ENCODE measurements around the gene RAI1.

Gene RAI1

DNA sequence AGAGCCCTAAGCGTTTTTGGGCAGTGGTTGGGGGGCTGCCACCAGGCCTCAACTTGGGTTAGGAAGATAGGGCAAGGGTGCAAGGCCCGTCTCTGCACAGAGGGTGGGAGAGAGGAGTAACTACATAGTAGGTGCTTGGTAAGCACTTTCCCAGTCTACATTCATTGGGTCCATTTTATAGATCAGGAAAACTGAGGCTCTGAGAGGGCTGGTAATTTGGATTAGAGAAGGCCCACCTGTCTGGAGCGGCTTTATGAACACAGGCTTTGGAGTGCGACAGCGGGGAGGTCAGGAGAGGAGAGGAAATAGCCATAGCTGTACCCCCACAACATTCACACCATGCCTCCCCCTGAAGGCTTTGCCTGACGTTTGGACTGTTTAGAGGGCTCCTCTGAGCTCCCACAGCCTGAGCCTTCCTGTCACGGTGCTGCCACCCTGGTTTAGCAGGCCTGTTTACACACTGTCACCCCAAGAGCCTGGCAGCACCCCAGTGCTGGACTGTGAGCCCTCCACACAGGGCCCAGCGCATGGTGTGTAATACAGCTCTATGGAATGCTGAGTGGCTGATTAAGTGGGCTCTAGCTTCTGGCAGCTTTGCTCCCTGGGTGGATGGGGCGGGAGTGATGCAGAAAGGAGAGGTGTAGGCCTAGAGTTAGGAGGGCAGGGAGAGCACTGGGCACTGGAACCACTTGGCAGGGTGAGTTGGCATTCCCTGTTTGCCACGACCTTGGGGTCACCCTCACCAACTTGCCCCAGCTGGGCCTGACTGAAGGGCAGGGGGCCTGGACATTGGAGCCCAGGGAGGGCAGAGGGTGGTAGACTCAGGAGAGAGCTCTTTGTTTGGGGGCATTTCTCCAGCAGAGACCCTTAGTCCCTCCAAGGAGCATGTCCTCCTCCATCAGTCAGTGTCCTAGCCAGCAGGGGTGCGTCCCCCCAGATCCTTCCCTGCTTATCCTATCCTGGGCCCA is 73.7 kb downstream of the RAI1 start:
- DNase-seq: no peak

DNA sequence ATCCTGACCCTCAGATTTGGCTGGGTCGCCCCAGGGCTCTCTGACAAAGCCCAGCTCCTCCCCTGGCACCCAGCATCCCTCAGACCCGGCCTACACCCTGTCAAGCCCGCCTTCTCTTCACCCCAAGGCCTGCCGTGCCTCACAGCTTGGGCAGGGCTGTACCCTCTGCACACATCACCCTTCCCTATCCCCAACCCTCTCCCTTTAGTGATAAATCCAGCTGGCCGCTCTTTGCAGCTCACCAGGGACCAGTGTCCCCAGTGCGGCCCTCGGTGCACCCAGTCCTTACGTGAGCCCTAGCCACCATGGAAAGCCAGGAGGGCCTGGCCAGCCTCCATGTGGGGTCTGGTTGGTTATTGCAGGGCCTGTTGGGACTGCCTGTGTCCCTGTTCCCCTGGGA is 74.5 kb downstream of the RAI1 start:
- DNase-seq: no peak

DNA sequence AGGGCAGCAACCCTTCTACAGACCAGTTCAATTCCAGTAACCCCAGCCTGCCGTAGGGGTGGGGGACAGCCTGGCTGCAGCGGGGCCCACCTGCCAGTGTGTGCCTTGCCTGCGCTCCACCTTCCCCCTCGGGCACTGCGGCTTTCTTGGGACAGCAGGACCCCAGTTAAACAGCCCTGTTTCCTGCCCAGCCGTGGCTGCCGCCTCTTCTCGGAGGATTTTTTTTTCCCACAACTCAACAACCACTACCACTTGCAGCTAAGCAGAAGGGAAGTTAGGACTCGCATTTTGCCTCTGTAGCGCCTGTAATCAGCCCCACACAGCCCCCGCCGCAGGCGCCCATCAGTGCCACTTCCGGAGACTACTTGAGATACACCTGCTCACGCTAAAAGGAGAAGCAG is 76.1 kb downstream of the RAI1 start:
- no peak for DNase-seq

- DNase-seq: no peak
Measured at GRCh38 chr17:17757956-17758845, 76.9 kb downstream of the RAI1 start.

DNA sequence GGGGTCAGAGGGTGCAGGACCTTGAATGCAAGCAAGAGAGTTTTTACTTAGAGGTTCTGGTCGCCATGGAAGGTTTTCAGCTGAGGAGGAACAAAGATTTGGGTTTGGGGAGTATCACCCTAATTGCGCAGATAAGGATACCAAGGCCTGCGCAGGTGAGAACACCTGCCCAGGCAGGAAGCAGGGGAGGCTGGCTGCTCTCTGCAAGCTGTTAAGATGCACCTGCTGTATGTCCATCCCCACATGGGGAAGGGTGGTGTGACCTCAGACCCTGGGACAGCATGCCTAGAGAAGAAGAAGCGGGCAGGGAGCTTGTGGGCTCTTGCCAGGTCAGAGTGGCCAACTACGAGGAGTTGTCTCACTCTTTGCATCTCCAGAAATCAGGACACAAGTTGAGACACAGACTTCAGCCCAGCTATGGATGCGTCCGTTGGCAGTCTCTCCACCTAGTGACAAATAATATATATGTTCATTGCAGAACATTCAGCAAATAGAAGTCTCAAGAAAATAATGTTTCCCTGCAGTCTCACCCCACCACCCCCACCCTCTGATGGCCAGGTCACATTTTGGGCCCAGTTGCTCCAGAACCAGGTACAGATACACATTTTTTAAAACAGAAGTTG is 77.8 kb downstream of the RAI1 start:
- no peak for DNase-seq

GRCh38 chr17:17760350-17760749 is 79.1 kb downstream of the RAI1 start:
- DNase-seq: no peak

DNA sequence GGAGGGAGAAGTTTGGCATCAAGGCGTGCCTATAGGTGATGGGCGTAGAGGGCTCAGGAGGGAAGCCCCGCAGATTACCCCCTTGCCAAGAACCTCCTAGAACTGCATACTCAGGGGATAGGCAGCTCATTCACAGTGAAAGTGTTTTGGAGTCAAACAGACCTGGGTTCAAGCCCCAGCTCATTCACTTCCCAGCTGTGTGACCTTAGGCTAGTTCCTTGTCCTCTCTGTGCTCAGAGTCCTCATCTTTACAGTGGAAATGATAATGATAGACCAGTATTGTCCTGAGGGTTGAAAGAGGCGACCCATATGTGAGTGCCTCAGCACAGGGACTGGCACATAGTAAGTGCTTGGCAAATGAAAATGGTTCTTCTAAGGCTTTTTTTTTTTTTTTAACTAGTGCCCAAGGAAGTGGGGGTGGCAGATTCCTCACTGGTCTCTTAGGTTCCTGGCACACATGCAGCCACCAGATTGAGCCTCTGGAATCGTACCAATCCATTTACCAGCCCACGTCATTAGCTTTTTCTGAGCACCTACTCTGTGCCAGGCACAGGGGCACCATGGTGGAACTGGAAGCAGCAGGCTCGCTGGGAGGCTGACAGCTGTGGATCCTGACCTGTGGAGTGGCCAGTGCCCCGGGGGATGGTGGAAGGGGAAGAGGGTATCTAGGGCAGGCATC is 79.8 kb downstream of the RAI1 start:
- DNase-seq: no peak

DNA sequence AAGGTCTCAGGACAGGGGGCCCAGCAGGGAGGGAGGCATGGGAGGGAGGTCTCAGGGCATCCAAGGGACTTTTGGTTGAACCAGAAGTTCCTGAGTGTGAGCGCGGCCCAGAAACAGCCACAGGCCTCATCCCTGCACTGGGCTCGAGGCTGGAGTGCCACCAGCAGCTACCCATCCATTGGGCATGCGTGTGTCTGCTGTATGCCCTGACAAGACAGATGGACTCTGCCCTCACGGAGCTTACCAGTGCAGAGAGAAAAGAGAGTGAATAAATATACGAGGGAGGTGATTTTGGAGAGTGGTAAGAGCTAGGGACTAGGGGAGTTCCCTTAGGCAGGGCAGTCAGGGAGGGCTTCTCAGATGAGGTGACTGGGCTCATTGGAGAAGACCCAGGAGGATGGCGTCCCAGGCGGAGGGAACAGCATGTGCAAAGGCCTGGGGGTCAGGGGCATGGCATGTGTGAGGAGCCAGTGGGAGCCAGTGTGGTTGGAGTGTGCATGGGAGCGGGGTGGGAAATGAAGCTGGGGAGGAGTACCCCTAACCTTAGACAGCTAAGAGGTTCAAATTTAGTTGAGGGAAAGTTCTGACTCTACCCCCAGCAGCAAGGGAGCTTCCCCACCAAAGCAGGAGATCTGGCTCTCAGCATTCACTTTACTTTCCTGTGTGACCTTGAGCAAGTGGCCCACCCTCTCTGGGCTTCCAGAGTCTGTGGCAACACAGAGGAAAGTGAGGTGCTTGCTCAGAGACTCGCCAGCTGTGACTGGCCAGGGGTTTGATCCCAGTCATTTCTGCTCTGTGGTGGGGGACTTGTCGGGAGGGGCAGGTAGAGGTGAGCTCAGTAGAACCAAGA is 80.9 kb downstream of the RAI1 start:
- no peak for DNase-seq

- no peak for DNase-seq
Measured at GRCh38 chr17:17762744-17763105, 81.5 kb downstream of the RAI1 start.

DNA sequence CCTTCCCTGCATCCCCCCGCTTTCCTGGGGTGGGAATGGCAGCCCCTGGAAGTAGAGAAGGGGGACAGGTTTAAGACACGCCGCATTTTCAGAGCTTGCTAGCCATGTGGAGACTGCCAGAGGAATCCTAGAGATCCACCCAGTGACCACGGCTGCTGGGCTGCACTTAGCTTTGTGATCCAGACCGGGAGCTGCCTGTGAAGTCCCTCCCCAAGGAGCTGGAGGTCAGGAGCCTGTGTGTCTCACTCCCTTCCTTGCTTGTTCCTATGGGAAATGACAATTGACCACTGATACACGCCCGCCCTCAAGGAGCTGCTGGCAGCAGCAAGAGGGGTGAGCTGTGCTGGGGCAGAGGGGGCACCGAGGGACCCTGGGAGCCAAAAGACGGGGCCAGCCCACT is 81.9 kb downstream of the RAI1 start:
- DNase-seq: no peak

DNA sequence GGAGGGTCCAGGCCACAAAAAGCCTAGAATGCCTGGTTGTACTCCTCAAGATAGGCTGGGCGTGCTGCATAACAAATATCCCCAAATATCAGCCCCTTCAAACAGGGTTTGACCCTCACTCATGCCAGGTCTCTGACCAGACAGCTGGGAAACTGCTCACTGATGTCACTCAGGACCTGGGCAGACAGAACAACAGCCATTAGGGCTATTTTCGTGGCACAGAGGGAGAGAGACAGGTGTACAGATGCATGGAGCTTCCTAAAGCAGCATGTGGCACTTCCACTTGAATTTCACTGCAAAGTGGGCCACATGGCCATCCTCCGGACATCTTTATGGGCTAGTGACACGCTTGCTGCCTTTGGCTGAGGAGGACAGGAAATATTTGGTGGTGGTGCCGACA is 82.5 kb downstream of the RAI1 start:
- no peak for DNase-seq

DNA sequence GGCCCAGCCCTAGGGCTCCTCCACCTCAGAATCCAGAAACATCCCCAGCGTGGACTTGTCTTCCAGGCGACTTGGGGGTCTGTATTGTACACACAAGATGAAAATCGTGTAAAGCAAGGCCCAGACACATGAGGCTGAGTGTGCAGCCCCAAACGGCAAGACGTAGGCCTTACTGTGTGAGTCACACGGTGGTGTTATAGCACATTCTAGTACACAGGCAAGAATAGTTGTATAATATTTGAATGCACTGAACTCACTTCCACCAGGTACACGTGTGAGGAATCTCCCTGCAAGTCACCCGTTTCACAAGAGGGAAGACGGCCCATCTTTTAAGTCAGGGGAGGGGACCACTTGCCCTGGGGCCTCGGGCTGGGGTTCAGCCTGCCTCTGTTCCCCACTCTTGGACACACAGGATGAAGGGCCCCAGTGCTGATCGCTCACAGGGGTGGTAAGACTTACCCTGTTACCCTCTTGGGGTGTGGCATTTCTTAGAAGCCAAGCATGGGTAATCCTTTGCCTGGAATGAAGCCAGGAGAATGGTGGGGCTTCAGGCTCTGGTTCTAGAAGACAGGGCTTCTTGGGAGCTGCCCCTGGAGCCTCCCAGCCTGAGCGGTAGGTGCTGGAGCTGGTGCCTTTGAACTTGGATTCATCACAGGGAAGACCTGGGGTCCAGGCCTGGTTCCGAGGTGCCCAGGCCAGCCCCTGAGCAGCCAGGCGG is 84.3 kb downstream of the RAI1 start:
- no peak for DNase-seq

DNA sequence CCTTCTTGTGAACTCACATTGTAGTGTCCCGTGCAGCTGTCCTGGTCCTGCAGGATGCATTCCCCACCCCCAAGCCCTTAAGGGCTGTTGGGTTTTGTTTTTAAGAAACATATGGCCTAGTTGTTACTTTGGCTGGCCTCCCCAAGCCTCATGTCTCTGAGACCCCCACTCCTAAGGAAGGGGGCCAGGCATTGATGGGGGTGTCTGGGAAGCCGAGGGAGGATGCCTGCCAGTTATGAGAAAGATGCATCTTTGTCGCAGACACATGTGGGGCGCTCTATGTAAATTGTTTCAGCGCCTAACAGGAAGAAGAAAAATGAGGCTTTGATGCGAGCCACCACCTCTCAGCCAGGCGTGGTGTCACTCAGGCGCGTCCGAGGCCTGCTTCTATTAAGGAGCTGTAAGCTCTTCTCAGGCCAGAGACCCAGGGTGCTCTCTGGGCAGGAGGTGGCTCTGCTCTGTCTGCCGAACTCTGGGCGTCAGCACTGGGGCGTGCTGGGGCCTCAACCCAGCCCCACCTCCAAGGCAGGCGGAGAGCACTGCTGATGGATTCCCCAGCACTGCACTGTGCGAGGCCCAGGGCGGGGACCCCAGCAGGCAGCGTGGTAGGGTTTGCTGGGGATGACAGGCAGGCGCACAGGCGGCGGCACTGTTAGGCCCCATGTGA is 85.0 kb downstream of the RAI1 start:
- no peak for DNase-seq

DNA sequence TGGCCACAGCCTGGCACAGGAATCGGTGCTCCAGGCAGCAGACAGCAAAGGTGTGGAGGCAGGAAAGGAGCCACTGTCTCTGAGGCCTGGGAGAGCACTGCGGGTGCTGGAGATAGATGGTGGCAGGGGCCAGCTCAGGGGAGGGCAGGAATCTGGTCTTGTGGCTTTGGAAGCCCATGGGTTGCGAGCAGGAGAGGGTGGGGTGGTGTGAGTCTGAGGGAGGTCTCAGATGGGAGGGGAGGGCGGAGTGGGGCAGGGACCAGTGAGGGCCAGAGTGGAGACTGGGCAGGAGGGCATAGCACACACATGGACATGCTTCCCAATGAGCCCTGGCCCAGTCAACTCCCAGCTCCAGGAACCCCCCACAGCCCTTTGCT is 85.5 kb downstream of the RAI1 start:
- no peak for DNase-seq

DNA sequence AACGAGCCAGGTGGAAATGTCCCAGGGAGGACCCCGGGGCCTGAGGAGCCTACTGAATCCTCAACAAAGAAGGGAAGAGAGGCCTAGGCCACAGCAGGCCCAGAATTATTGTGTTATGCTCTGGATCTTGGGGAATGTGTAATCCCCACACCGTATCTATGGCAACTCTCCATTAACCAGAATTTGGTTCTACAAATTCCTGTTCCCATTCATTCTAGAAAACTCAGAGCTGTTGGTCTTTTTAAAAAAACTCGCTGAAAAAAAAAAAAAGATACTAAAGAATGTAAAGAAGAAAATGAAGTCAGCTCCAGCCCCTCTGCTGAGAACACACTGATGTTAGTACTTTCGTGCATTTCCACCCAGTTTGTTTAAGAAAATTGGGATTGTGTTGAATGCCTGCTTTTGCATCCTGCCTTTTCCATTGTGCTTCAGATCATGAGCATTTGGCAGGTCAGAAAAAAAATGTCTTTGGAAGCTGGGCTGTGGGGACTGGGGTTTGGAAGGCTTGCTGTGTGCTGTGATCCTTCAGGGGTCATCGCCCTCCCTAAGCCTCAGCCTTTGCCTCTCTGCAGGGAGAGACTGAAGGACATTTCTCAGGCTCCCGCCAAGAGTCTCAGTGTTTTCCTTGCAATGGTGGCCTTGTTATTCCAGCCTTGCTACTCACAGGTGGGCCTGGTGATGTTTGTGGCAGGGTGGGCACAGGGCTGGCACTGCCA is 86.1 kb downstream of the RAI1 start:
- no peak for DNase-seq

DNA sequence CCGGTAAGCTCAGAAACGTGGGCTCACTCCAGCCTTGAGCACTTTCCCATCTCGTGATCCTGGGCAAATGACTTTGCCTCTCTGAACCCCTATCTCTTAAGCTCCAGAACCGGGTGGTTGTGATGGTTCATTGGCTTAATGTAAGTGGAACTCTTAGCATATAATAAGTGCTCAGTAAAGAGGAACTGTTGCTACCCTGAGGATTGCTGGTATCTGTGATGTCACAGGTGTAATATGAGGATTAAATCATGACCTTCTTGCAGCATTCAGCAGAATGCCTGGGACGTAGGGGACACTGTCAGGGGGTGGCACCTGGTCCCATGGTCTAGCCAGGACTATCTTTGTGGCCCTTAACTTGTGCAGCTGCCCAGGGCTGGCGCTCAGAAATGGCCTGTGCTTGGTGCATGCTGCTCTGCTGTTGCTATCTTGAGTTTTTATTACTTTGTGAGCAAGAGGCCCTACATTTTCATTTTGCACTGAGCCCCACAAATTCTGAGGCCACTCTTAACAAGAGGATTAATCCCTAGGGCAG is 86.7 kb downstream of the RAI1 start:
- no peak for DNase-seq

DNA sequence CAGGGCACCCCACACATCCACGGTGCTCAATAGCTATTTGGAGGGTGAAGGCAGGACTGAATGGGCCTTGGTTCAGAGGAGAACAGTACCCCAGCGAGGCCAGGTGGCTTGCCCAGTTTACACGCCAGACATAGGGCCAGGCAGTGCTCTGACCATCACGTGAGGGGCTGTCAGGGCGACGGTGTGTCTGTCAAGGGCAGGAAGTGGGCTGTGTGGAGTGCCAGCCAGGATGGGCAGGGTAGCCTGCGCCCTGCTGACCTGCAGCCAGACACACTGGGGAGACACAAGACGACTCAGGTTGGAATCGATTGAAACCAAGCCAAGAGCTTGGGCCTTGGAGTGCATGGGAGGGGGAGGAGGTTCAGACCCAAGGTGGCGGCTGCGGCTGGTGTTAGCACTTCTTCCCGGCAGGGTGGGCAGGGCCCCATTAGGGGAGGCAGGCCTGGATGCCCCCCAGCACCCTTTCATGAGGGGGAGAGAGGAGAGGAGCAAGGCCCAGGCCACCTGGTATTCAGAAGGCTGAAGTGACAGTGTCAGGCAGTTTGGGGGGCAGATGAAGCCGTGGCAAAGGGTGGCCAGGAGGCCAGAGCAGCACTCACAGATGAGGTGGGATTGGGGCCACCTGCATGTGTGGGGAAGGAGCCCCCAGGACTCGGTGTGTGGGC is 87.3 kb downstream of the RAI1 start:
- no peak for DNase-seq

DNA sequence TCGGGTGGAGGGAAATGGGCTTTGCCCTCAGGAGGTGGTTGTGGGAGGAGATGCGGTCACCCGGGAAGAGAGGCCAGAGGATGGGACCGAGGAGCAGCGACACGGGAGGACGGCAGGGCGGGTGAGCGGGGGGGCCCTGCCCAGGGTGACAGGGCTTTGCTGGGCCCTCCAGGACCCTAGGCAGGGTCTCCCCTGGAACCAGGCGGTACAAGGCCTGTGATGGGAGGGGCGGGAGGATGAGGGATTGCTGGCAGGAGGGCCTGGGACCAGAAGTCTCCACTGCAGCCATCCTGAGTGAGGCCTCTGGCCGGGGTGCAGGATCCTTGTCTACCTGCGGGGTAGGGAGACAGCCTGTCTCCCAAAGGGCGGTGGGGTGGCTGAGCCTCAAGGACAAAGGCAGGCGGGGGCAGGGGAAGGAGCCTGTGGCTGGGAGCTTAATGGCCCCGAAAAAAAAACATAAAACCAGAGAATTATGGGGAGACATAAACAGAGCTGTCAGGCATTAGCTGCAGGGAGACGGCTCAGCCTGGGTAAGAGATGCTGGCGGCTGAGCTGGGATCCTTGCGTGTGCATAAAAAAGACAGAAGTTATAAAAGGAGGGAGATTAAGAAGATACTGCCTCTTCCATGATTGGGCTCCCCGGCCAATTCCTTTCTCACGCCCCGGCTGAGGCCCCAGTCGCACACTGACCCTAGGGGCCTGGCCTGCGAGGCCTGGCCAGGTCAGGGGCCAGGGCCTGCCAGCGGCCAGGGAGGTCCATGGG is 88.8 kb downstream of the RAI1 start:
- DNase-seq: no peak

Measured in stimulated activated CD4-positive, alpha-beta T cell treated with anti-CD3 and anti-CD28 coated beads, Interleukin-2, amount 100 ng/mL, for 48 hours (primary cell).